Neutrophil (primary cell): Measurements from ENCODE around the gene B4GALNT1.

Experiments
- H3K27ac ChIP-seq: fragments of 200-600 bp; sonication (generic); 2 replicates; pipeline ENCODE4 v1.5.1; 2016; ENCODE audit warnings: mild to moderate bottlenecking, moderate library complexity
- H3K27me3 ChIP-seq: fragments of 200-600 bp; sonication (generic); 2 replicates; pipeline ENCODE4 v1.6.0; 2016; ENCODE audit warnings: mild to moderate bottlenecking
- H3K36me3 ChIP-seq: fragments of 200-600 bp; sonication (generic); 2 replicates; pipeline ENCODE4 v1.5.1; 2017
- H3K4me1 ChIP-seq, 2 experiments: fragments of 200-600 bp in 1 of 2; sonication (generic) in 1 of 2; 1 replicate in 1 of 2; 2 replicates in 1 of 2; pipeline versions ENCODE4 v1.5.1 to v1.6.1; 2013 to 2016; ENCODE audit warnings: low read depth in 1 of 2, low read length in 1 of 2, mild to moderate bottlenecking in 1 of 2, moderate library complexity in 1 of 2; ENCODE audit not compliant: control insufficient read depth in 1 of 2, insufficient read depth in 1 of 2
- H3K4me3 ChIP-seq, 2 experiments: fragments of 200-600 bp in 1 of 2; sonication (generic) in 1 of 2; 1 replicate in 1 of 2; 2 replicates in 1 of 2; pipeline ENCODE4 v1.5.1; 2013 to 2016; ENCODE audit warnings: low read depth in 1 of 2, low read length in 1 of 2, mild to moderate bottlenecking in 1 of 2, moderate library complexity in 1 of 2
- H3K9me3 ChIP-seq: fragments of 200-600 bp; sonication (generic); 2 replicates; pipeline ENCODE4 v1.5.1; 2016
- TF ChIP-seq, protein P1 (sequence below): fragments of 200-600 bp; sonication (generic); IDR thresholded peaks from 2 replicates; pipeline ENCODE4 v1.5.1; 2016; ENCODE audit warnings: antibody characterized with exemption

Gene B4GALNT1

DNA sequence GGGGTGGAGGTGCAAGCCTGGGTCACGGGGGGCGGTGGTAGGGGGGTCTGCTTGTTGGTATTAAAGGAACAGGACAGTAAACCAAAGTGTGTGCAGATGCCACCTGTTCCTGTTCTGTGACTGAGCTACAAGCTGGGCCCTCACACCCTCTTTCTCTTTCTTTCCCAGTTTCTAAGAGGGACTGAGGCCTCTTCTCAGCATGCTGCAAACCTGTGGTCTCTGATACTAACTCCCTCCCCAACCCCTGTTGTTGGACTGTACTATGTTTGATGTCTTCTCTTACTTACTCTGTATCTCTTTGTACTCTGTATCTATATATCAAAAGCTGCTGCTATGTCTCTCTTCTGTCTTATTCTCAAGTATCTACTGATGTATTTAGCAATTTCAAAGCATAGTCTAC is 49.0 kb downstream of the B4GALNT1 start:
- no peaks in the 10 kb centered on the region for H3K36me3 ChIP-seq
- no peak overlapping the region for H3K27ac ChIP-seq
- H3K27me3 ChIP-seq: peaks cover 50% of the 10 kb centered on the region
- H3K4me1 ChIP-seq: peaks cover 8 to 15% of the 10 kb centered on the region in 2 experiments
- no peak overlapping the region for H3K4me3 ChIP-seq
- H3K9me3 ChIP-seq: no peaks in the 10 kb centered on the region
- TF ChIP-seq, protein P1, sequence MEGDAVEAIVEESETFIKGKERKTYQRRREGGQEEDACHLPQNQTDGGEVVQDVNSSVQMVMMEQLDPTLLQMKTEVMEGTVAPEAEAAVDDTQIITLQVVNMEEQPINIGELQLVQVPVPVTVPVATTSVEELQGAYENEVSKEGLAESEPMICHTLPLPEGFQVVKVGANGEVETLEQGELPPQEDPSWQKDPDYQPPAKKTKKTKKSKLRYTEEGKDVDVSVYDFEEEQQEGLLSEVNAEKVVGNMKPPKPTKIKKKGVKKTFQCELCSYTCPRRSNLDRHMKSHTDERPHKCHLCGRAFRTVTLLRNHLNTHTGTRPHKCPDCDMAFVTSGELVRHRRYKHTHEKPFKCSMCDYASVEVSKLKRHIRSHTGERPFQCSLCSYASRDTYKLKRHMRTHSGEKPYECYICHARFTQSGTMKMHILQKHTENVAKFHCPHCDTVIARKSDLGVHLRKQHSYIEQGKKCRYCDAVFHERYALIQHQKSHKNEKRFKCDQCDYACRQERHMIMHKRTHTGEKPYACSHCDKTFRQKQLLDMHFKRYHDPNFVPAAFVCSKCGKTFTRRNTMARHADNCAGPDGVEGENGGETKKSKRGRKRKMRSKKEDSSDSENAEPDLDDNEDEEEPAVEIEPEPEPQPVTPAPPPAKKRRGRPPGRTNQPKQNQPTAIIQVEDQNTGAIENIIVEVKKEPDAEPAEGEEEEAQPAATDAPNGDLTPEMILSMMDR: no peak

DNA sequence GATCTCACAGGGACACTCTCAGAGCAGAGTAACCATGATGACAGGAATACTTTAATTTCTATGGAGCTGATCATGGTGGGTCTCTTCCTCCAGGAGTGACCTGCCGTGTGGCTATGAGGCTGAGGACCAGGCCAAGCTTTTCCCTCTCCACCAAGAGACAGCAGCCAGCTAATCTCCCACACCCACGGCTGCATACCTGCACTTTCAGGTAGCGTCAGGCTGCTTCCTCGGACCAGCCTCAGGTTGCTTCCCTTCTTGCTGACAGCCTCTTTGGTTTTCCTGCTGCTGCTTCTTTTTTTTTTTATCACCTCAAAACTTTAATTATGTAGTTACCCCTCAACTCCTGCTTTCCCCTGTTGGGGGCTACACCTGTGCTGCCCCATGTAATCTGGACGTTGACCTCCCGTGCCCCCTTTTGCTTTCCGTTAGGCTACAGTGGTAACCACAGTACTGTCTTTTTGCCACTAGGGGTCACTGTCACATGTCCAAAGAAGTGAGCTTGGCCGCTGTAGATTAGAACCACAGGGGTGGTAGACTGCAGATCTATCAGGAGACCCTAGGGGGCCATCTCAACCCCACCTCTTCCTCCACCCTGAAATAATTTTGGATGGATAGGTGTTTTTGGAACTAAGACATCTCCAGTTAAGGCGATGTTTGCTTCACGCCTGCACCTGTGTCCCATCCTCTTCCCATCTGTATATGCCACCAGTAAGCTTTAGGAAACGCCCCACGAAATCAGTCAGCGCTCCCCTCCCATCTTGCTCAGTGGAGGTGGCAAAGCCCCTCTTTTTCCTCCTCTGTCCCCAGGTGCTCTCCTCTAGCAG is 49.8 kb downstream of the B4GALNT1 start:
- Histone ChIP-seq H3K27me3 (peaks cover 43% of the 10 kb centered on the region), H3K9me3 (no peaks in the 10 kb centered on the region), H3K36me3 (no peaks in the 10 kb centered on the region), H3K27ac (no peak overlapping the region), H3K4me1 (peaks cover 8 to 15% of the 10 kb centered on the region in 2 experiments), H3K4me3 (no peak overlapping the region)
- TF ChIP-seq, protein P1: peak; percentile 86

DNA sequence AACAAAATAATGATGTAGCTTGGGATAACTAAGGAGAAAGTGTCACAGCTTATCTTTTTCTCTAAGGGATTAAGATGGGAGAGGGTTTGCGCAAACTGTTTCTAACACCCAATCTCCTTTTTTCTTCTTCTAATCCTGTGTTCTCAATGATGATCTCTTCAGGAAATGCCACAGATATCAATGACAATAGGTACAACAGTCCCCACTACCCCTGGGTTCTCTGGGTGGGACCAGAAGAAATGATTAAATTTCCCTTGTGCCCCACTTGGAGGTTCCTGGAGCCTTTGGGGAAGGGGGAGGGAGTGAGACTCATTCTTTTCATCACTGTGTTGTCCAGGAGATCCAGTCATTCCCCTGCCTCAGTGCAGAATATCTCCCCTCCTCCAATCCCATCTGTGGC is 50.6 kb downstream of the B4GALNT1 start:
- peaks cover 42% of the 10 kb centered on the region for H3K27me3 ChIP-seq
- H3K4me1 ChIP-seq: peaks cover 8 to 15% of the 10 kb centered on the region in 2 experiments
- TF ChIP-seq, protein P1: no peak
- no peaks in the 10 kb centered on the region for H3K9me3 ChIP-seq
- H3K27ac ChIP-seq: no peak overlapping the region
- H3K36me3 ChIP-seq: no peaks in the 10 kb centered on the region
- H3K4me3 ChIP-seq: no peak overlapping the region

DNA sequence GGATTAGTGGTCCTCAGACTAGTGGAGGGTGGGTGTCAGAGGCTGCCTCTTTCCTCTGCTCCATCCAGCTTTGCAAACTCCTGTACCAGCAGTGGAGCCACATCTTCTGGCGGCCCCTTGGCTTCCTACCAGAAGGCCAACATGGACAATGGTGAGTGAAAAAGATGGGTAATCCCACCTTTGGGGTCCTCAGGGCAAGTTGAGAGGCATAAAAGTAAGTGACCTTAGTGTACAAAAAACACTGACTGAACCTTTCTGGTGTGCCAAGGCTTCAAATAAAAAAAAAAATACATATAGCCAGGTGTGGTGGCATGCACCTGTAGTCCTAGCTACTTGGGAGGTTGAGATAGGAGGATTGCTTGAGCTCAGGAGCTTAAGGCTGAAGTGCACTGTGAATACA is 51.2 kb downstream of the B4GALNT1 start:
- H3K27ac ChIP-seq: no peak overlapping the region
- peaks cover 8 to 15% of the 10 kb centered on the region in 2 experiments for H3K4me1 ChIP-seq
- H3K27me3 ChIP-seq: peaks cover 41% of the 10 kb centered on the region
- no peaks in the 10 kb centered on the region for H3K36me3 ChIP-seq
- no peak overlapping the region for H3K4me3 ChIP-seq
- TF ChIP-seq, protein P1: no peak
- no peaks in the 10 kb centered on the region for H3K9me3 ChIP-seq

DNA sequence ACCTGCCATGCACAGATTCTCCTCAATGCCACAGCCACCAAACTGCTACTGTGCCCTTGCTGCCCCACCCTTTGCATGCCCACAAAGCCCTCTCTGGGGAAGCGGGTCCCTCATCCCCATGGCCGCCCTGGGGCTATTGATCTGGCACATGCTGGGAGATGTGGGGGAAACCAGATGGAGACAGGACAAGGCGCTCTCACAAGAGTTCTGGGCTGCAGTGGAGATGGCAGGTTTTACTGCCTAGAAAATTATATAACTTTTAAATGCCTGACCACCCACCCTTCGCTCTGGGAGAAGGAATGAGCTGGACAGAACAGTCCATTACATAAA is 52.6 kb downstream of the B4GALNT1 start:
- peaks cover 8 to 15% of the 10 kb centered on the region in 2 experiments for H3K4me1 ChIP-seq
- TF ChIP-seq, protein P1: no peak
- no peak overlapping the region for H3K27ac ChIP-seq
- peaks cover 37% of the 10 kb centered on the region for H3K27me3 ChIP-seq
- no peak overlapping the region for H3K4me3 ChIP-seq
- no peaks in the 10 kb centered on the region for H3K36me3 ChIP-seq
- no peaks in the 10 kb centered on the region for H3K9me3 ChIP-seq
